Fibroblast of the aortic adventitia (primary cell): Measurements from ENCODE around the gene USP21. TPM values are rescaled to one million over a fixed set of nuclear protein-coding genes. Genes with fewer than 3 reads are reported as not detected.
"Not testable (repeated sequence)": the region's sequence is repeated elsewhere in the genome, so short reads cannot be mapped to it uniquely, and the experiment has no call there.

Experiments used
- DNase-seq: peaks from one replicate; pipeline ENCODE4 v3.0.0-alpha.2; 2010; ENCODE audit warnings: low read depth
- H3K4me3 ChIP-seq: 2 replicates; pipeline ENCODE4 v1.5.1; 2011; ENCODE audit warnings: low read depth, mild to moderate bottlenecking, control low read depth, low read length, moderate library complexity
- total RNA-seq: library from RNA; depleted of rRNA; stranded (reverse); fragments of >200 nt; gene quantifications from 2 replicates; pipeline ENCODE4 v1.2.3, GENCODE V29; 2012; ENCODE audit warnings: low replicate concordance
- TF ChIP-seq, protein P1 (sequence below): IDR thresholded peaks from 2 replicates; pipeline ENCODE4 v1.5.1; 2011; ENCODE audit warnings: mild to moderate bottlenecking, low read length, control low read depth, inconsistent platforms; ENCODE audit not compliant: insufficient read depth

USP21 gene, protein sequence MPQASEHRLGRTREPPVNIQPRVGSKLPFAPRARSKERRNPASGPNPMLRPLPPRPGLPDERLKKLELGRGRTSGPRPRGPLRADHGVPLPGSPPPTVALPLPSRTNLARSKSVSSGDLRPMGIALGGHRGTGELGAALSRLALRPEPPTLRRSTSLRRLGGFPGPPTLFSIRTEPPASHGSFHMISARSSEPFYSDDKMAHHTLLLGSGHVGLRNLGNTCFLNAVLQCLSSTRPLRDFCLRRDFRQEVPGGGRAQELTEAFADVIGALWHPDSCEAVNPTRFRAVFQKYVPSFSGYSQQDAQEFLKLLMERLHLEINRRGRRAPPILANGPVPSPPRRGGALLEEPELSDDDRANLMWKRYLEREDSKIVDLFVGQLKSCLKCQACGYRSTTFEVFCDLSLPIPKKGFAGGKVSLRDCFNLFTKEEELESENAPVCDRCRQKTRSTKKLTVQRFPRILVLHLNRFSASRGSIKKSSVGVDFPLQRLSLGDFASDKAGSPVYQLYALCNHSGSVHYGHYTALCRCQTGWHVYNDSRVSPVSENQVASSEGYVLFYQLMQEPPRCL
- 6.1 and 11.6 TPM in 2 replicates for total RNA-seq

DNA sequence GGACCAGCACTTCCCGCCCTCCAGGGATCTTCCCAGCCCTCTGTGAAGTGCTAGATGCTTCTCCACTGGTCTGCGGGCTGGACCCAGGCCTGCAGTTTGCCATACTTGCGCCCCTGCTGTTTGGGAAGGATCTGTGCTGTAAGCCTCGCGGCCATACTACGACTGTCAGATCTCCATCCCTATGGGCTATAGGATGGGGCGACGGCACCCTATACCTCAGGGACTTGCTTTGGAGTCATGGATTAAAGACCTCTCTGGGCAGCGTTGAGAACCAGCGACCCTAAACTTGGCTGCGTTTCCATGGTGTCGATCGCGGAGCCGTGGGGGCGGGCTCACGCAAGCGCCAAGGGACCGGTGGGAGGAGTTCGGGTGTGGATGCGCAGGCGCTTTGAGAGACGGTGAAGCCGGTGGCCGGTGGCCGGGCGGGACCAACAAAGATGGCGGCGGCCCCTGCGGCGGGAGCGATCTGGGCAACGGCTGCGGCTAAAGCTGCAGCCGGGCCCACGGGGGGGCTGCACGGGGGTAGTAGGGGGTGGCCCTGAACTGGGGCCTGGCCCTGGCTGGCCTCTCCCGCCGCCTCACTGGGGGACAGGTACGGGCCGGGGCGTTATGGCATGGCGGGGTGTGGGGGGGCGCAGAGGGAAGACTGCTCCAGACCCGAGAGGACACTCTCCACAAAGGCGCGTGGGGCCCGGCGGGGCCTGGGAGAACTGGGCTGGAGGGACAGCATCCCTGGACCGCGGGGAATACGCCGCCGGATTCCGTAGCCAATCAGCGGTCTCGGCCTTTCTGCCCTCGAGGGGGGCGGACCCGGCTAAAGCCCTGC lies at the start of gene USP21:
Gene USP21 (plus strand): TSS at position 414 of the 826 bp plus-strand sequence. CDS start 1,141 bp downstream, outside the sequence.
- peak; percentile 87 for DNase-seq
- TF ChIP-seq, protein P1, sequence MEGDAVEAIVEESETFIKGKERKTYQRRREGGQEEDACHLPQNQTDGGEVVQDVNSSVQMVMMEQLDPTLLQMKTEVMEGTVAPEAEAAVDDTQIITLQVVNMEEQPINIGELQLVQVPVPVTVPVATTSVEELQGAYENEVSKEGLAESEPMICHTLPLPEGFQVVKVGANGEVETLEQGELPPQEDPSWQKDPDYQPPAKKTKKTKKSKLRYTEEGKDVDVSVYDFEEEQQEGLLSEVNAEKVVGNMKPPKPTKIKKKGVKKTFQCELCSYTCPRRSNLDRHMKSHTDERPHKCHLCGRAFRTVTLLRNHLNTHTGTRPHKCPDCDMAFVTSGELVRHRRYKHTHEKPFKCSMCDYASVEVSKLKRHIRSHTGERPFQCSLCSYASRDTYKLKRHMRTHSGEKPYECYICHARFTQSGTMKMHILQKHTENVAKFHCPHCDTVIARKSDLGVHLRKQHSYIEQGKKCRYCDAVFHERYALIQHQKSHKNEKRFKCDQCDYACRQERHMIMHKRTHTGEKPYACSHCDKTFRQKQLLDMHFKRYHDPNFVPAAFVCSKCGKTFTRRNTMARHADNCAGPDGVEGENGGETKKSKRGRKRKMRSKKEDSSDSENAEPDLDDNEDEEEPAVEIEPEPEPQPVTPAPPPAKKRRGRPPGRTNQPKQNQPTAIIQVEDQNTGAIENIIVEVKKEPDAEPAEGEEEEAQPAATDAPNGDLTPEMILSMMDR, result peak; percentile 64
- H3K4me3 ChIP-seq, result peak within 1 kb of the TSS; percentile 91

DNA sequence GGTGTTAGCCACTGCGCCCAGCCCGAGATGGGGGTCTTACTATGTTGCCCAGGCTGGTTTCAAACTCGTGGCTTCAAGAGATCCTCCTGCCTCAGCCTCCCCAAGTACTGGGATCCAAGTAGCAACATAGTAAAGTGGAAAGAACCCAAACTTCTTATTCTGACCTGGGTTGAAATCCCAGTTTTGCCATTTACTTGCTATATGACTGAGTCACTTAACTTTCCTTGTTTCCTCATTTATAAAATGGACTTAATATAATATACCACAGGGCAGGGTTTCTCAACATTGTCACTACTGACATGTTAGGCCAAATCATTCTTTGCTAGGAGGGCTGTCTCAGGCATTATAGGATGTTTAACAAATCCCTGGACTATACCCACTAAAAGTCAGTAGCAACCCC lies 48.2 kb upstream of the USP21 start:
- DNase-seq, result no peak
- H3K4me3 ChIP-seq, result no peak overlapping the region
- TF ChIP-seq, protein P1, result no peak

DNA sequence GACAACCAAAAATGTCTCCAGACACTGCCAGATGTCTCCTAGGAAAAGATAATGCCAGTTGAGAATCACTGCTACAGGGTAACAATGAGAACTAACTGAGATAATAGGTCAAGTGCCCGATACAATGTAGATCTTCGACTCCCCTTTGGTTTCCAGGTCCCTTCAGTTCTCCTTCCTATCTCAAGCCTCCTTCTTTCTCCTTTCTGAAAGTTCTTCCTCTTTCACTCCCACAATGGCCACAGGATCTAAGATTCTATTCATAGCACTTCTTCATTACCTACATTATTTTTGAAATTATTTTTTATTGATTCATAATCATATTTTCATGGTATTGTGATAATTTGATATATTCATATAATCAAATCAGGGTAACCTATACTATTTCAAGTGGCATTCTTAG lies 47.8 kb upstream of the USP21 start:
- no peak for DNase-seq
- TF ChIP-seq, protein P1, result no peak

DNA sequence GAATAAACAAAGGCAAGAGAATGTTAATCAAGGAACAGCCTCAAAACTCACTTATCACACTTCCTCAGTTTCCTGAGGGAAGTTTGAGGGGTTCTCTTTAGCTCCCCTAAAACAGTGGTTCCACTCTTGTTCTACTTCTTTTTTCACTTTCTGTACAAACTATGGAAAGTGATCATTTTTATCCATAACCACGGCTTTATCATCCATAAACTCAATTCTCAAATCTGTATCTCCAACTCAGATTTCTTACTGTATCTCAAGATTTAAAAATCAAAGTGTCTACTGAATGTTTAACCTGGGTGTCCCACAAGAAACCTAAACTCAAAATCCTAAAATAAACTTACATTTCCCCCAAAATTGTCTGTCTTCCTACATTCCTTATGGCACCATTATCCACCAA lies 45.4 kb upstream of the USP21 start:
- H3K4me3 ChIP-seq, result no peak overlapping the region

More for the DNA sequence above, 47.8 kb upstream of the USP21 start:
- H3K4me3 ChIP-seq, result no peak overlapping the region

DNA sequence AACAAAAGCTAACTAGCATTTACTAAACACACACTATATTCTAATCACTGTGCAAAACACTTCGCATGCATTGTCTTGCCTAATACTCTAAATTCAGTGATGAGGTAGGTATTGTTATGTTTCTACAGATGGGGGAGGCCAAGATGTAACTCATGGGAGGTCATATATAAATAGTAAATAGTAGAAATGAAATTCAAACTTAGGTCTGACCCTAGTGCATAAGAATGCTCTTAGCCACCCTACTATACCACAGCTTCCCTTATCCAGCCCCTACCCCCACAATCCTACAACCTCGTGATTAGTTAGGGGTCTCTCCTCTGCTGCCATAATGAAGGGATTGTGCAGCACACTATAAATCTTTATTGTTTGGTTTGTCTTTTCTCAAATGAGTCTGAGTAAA lies 44.7 kb upstream of the USP21 start:
- DNase-seq, result no peak
- no peak overlapping the region for H3K4me3 ChIP-seq
- TF ChIP-seq, protein P1, result no peak

More for the DNA sequence above, 45.4 kb upstream of the USP21 start:
- no peak for DNase-seq
- TF ChIP-seq, protein P1, result no peak

DNA sequence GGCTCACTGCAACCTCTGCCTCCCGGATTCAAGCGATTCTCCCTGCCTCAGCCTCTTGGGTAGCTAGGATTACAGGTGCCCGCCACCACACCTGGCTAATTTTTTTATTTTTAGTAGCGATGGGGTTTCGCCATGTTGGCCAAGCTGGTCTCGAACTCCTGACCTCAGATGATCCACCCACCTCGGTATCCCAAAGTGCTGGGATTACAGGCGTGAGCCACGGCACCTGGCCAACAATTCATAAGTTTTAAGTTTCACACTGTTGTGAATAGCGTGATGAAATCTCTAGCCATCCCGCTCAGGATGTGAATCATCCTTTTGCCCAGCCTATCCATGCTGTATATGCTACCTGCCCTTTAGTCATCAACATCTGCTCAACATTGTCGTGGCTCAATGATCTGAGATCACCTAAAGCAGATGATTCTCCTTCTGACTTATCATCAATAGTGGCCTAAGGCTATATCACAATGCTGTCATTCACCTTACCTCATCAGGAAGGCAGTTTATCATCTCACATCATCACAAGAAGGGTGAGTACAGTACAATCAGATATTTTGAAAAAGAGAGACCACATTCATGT lies 44.1 kb upstream of the USP21 start:
- DNase-seq, result peak; percentile 76
- TF ChIP-seq, protein P1, result no peak
- no peak overlapping the region for H3K4me3 ChIP-seq

DNA sequence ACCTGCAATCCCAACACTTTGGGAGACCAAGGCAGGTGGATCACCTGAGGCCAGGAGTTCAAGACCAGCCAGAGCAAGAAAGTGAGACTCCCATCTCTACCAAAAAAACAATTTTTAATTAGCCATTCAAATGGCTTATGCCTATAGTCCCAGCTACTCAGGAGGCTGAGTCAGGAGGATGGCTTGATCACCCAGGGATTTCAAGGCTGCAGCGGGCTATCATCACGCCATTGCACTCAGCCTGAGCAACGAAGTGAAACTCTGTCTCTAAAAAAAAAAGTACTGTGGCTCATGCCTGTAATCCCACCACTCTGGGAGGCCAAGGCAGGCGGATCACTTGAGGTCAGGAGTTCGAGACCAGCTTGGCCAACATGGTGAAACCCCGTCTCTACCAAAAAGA lies 43.3 kb upstream of the USP21 start:
- not testable (repeated sequence) for H3K4me3 ChIP-seq, DNase-seq
